GM18511 (cell line): ENCODE measurements around the gene RLBP1.

Experiments used
- ATAC-seq: cut with Tn5 transposase; IDR thresholded peaks from one replicate; pipeline ENCODE4 v1.9.1; 2021; ENCODE audit warnings: mild to moderate bottlenecking, moderate library complexity; ENCODE audit not compliant: unreplicated experiment

The RLBP1 gene

DNA sequence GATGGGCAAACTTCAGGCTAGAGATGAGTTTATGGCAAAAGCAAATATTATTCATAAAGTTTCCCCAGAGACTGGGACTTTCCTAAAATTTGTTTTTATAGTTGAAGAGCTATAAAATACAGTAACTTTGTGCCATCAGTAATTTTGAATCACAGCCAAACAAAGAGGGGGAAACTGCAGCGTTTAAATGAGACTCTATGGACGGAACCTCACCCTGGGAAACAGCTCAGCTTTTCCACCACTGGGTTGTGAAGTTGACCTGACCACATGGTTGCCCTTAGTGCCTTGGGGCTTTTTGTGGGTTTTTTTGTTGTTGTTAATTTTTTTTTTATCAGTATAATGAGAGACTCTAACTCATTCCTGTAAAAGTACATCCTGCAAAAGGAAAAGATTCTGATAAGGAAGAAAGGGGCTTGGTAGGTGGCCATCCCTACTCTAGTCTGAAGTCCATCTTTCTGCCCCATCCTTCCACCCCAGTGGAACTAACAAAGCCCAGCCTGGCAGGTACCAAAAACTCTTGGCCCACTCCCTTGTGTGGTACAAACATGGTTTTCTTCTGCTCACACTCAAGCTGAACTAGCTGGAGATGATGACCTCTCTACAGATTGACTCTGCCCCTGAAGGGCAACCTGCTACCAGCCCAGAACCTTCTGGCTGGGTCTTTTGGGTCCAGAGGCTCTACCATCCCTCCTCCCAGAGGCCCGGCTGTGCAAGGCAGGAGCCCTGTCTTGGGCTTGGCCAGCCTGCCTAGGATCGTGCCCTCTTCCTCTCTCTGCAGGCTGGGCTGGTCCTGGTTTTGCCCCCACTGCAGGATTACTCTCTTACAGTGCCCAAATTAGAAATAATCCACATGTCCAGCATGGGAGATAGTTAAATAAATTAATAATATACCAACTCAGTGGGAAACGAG lies 41.2 kb downstream of the RLBP1 start:
- peak; percentile 68 for ATAC-seq

DNA sequence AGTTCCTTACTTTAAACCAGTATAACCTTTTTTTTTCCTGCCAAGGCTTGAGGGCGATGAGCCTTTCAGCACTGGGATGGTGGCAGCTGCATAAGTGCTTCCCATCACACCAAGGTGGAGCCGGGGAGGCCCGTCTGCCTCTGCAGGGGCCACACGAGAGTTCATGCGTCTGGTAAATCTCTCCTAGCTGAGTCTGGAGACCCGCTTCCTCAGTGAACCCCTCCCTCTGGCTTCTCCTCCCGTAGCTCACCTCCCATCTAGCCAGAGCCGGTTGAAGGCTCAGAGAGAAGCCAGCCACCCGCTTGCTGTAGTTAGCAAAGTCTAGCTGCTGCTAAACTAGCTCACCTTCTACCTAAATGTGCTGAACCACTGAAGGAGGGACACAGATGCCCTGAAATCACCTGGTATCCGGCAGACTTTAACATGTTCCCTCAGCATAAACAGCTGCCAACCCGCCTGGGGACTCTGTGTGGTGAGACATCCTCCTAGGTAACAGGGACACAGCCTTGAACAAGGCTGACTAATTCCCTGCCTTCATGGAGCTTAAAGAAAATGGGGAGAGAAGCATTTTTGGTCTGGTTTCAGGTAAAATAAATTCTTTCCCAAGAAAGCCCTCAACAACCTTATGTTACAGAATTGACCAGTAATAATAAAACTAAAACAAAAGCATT lies 42.9 kb downstream of the RLBP1 start:
- ATAC-seq = no peak

DNA sequence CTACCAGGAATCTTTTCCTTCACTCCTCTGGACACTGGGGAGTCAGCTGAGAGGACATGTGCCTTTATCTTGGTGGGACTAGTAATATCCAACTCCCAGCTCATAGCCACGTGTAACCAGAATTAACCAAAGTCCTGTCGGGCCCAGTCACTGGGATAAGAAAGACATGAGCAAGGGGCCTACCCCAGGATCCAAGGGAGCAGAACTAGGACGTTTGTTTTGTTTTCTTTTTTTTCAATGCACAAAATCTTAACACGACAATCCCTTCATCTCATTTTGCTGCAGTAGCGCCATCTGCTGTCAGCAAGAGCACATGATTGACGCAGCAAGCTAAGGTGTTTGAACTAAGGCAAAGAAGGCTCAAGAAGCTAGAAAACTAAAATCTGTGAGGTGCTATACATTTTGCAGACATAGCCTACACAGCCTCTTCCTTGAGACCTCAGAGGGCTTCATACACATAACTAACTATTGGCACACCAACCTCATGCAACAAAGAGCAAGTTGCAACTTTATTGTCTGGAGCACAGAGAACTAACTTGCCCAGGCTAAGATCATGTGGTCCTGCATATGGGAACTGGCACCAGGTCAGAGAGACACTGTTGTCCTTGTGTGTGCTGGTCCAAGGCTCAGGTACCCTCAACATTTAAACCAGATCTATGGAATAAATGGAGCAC lies 43.6 kb downstream of the RLBP1 start:
- no peak for ATAC-seq

DNA sequence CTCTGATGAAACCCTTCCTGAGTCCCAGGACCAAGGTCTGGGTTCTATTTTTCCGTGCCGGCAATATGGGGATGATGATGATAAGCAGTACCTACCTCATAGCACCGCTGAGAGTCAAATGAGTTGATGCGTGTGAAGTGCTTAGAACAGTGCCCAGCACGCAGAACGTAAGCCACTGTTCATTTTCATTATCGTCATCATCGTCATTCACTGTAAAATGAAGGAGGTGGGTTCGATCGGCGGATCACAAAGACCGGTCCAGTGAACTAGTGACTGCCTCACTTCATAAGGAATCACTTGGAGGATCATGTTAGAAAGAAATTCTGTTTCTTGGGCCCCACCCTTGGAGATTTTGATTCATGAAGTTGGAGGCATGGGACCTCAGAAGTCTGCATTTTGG lies 44.3 kb downstream of the RLBP1 start:
- no peak for ATAC-seq

DNA sequence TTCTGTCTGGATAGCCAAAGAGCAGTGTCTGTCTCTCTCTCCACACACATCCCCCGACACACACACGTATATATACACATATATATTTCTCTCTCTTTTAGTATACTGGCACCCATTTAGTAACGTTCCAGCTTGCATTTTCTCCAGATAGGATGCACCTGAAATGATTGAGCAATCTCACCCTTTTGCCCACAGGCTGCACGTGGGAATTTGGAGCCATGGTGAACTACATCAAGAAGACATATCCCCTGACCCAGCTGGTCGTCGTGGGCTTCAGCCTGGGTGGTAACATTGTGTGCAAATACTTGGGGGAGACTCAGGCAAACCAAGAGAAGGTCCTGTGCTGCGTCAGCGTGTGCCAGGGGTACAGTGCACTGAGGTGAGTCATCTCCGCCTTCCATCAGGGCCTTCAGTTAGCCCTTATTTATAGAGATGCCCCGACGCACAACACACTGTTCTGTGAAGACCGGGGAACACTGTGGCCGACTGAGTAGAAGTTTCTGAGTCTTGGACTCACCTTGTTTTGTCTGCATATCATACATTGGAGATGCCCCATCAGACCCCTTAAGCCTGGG lies 45.7 kb downstream of the RLBP1 start:
- no peak for ATAC-seq

DNA sequence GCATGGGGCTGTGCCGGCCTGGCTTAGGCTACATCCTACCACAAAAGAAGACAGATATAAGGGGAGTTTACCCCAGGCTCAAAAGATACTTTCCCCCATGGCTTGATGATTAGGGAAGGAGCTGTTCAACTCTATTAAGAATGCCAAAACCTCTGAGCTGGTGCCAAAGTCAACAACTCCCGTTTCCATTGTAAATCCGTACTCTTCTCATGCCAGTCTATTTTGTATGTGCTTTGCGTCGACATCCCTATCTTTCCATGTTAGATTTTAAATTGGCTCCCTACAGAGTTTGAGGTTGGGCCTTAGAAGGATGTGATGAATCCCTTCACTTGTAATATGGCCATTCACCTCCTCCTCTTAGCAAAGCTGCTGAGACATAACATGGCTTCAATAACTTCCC lies 46.9 kb downstream of the RLBP1 start:
- no peak for ATAC-seq

DNA sequence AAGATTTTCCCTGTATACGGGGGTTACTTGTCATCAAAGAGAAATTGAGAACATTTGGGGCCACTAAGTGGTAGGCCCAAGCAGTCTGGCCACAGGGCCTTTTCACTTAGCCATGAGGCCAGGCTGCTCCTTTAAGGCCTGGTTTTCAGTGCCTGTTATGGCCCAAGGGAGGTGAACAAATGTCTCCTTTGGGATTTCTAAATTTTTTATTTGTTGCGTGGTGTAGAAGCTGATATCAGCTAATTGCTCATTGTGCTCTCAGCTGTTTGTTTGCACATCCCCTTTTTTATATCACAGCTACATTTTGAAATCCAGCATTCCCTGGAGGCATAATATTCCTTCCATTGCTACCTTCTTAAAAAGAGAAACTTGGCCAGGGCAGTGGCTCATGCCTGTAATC lies 48.5 kb downstream of the RLBP1 start:
- no peak for ATAC-seq

DNA sequence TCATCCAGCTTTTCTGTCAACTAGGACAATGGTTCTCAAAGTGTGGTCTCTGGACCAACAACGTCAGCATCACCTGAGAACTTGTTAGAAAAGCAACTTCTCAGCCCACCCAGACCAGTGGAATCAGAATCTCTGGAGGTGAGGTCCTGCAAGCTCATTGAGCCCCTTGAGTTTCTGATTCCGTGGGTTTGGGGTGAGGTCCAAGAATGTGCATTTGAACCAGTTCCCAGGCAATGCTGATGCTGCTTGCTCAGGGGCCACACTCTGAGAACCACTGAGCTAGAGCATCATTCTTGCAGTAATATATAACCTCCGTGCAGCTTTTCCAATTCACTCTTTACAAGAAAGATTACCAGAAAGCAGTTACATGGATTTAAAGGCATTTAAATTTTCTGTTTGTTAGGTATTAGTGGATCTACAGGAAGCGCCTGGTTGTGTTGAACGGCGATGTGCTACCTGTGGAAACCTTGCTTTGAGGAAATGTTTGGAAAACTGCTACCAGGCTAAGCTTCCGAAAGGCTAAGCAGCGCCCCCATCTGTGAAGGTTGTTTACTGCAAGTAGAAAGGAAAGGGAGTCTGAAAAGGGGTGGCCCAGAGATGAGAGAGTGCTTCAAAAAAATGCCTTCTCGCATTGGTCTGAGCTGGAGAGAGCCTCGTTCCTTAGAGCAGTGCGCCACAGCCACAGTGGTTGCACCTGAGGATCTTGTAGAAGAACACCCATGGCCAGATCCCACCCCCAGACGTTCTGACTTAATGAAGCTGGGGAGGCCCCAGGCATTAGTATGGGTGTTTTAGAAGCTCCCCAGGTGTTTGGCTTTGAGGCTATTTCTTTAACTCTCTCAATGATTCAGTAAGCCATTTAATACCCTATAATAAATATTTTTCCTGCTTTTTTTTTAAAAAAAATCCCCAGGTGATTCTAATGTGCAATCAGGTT lies 50.0 kb downstream of the RLBP1 start:
- ATAC-seq = no peak

DNA sequence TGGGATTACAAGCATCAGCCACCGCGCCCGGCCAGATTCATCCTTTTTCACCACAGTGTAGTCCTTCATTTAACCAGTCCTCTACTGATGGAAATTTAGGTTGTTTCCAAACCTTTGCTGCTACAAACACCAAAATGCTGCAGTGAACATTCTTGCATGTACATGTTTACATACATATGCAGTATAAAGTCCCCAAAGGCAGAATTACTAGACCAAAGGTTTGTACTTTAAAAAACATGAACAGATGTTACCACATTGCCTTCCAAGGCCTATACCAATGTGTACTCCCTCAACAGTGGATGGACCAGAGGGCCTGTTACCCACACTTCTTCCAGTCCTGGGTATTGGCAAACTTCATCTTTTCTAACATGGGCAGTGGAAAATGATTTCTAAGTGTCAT lies 51.0 kb downstream of the RLBP1 start:
- ATAC-seq = no peak

DNA sequence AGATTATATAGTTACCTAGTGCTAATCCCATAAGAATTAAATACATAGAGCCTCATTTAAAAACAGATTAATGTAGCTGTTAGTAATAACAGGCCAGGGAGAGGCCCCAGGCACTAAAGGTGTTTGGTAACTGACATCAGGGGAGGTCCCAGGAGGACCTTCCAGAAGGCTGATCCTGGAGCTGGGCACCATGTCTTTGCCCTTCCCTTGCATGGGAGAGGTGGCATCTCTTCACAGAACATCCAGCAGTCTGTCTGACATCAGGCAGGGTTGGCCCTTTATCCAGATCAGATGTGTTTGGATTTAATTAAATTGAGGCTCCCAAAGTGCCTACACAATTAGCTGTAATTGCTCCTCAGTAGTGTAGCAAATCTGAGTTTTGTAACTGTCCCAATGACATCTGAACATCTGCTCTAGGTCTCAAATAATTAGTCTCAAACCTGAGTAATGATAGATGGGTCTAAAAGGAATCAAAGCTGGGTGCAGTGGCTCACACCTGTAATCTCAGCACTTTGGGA lies 53.0 kb downstream of the RLBP1 start:
- no peak for ATAC-seq

DNA sequence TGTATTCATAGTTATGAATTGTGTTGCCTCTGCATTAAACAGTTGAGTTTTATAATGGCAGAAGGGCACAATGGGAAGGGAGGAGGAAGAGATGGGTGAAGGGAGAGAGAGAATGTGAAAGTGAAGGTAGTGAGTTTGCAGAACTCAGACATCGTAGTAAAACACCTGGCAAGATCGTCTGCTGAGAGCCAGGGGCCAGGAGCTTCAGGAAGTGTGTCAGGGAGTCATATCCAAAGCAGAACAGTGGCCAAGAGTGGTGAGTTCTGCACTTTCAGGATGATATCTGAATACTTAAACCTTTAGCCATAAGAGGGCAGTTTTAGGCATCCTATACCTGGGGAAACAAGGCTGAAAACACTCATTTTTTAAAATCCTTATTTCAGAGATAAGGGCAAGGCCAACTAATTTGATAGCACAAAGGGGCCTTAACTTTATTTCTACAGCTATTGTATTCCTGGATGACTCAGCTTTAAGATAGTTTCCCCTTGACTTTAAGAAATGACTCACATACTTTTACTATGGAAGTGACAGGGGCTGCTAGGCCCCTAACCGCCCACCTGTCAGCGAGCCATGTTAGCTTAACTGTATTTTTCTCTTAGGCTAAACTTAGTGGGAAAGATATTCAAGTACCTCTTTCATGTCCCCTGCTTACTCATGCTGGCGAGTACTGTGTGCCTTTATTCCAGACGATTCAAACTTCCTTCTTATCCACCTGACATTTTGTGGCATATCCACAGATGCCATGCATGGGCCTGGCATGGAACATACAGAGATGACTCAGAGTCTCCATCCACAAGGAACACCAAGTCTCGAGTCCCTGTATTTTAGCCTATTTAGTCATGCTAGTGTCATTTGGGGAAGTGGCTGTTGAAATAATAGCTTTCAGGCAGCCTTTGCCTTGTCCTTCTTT lies 53.9 kb downstream of the RLBP1 start:
- peak; percentile 82 for ATAC-seq

DNA sequence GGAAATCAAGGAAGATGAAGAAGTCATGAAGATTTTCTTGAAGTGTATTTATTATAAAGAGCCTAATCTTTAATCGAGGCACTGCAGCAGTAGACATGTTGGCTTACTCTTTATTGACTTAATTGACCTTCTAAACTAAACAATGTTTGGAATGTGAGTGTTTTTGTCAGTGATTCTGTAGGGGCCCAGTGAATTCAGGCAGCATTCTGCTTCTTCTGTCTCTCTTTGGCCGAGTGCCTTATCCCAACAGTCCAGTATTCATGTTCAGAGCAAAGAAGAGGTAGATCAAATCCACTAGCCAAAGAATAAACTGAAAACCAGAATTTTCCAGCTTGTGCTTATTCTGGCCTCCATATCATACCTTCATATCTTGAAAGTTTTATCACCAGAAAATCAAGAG lies 55.7 kb downstream of the RLBP1 start:
- no peak for ATAC-seq

DNA sequence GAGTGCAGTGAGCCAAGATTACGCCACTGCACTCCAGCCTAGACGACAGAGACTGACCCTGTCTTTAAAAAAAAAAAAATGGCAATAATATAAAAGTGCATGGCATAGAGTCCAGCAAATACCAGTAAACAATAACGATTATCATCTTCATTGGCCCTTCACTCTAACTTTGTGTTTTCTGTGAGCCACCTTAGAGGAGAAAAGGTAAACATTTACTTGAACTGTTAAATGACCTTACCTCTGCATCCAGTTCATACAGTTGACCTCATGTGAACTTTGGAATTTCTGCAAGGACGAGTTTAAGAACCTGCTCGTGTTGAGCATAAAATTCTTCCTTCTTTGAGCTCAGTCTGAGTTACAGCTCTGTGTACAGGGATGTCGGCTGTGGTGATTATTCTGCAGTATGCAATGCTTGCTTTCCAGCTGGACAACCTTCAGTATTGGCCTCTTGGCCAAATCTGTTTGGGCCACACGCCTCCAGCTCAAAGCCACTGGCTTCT lies 56.6 kb downstream of the RLBP1 start:
- no peak for ATAC-seq

DNA sequence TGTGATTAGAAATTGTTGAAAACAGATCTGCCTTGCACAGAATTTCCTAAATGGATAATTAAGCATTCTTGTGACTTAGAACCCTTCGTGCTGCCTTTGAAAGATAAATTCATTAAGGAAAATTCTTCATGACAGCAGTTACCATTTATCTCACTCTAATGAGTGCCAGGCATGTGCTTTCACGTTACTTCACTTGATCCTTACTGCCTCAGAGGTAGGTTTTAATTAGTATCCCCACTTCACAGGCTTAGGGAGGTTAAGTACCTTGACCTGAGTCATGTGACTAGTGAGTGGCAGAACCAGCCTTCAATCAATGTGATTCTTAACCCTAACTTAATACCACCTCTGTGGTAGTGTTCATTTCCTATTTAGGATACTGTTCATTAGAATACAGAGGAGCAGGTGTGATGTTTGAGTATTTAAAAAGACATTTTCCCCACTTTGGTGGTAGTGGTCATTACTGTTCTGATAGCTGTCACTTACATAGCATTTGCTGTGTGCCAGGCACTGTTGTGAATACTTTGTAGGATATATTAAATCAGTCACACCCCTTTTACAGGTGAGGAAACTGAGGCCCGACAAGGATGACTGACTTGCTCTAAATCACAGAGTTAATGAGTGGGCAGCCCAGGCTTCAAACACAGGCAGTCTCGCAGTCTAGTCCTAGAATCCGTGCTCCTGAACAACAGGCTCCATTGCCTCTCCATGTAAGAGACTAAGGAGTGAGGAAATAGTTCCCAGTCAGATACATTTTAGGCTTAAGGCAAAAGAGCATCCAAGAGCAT lies 57.9 kb downstream of the RLBP1 start:
- no peak for ATAC-seq

DNA sequence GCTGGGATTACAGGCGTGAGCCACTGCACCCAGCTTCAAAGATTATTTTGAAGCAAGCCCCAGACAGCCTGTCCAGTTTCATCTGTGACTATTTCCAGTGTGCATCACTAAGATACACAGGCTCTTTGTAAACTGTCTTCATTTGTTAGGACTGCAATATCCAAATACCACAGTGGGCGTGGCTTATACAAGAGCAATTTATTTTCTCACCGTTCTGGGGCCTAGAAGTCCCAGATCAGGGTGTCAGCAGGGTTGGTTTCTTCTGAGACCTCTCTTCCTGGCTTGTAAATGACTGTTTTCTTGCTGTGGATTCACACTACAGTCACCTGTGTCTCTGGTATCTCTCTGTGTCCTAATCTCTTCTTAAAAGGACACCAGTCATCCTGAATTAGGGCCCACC lies 59.7 kb downstream of the RLBP1 start:
- no peak for ATAC-seq
